Stimulated activated CD8-positive, alpha-beta memory T cell treated with anti-CD3 and anti-CD28 coated beads, Interleukin-4, amount 100 ng/mL, for 4 hours (primary cell): ENCODE data around the gene KIFC3.
"Not testable (repeated sequence)": the region's sequence is repeated elsewhere in the genome, so short reads cannot be mapped to it uniquely, and the experiment has no call there.

Experiments
- DNase-seq, 2 donors: peaks; one replicate each; pipeline ENCODE4 v3.0.0-alpha.2; 2020; ENCODE audit warnings: low read depth in 2 of 2, low spot score in 1 of 2

KIFC3 gene

DNA sequence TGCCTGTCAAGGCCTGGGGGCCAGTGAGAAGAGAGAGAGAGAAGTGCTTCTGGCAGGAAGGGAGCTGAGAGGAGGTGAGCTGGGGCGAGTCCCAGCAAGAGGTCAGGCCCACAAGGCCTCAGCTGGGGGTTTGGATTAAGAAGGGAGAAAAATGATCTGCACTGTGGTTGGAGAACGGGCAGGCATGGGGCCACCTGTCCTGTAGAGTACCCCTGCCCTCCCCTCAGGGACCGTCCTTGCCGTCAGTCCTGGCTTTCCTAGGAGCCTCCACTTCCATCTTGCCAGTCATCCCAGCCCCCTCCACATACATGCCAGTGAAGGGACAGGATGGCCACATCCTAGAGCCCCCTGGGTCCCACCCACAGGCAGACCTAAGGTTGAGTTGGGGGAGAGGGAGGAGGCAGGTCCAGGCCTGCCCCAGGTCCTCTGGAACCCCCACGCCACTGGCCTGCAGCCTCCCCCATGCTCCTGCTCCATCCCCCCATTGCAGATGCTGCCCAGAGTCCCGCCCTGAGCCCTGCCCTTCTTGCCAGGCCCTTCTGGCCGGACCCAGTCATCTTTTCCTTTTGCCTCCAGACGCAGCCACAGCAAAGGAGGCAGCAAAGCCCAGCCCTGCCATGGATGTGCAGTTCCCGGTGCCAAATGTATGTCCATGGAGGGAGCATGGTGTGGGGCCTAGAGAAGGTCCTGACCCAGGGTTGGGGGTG is 47.8 kb downstream of the KIFC3 start:
- DNase-seq = no peak

DNA sequence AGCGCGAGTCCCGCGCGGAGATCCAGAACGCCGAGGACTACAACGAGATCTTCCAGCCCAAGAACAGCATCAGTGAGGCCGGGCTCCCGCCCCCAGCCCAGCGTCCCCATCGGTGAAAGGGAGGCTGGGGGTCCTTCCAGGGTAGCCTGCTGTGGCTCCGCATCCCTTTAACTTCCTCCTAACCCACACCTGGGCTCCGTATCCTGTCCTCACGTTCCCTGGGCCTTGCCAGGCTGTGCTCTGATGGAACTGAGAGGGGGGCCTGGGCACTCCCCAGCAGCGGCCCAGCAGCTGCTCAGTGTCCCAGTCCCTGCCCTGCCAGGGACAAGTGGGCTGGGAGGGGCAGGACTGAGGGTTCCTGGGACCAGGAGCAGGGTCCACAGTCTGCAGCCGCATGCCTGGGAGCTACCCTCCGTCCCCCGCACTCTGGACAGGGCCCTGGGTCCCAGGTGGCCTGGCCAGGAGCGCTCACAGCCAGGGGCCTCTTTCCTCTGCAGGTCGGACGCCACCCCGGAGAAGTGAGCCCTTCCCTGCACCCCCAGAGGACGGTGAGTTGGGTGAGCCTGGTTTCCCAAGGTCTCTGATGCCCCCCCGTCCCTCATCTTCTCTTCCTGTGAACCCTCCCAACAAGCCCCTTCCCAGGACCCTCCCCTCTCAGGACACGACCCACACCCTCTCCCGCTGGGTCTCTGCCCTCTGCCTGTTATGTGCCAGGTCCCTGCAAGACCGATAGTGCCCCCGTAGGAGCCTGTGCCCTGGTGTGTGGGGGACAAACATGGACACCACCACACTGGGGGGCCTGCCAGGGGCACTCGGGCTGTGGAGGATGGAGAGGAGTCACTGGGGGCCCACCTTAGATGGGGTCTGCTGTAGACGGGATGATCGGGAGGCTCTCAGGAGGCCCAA is 48.6 kb downstream of the KIFC3 start:
- DNase-seq = no peak

DNA sequence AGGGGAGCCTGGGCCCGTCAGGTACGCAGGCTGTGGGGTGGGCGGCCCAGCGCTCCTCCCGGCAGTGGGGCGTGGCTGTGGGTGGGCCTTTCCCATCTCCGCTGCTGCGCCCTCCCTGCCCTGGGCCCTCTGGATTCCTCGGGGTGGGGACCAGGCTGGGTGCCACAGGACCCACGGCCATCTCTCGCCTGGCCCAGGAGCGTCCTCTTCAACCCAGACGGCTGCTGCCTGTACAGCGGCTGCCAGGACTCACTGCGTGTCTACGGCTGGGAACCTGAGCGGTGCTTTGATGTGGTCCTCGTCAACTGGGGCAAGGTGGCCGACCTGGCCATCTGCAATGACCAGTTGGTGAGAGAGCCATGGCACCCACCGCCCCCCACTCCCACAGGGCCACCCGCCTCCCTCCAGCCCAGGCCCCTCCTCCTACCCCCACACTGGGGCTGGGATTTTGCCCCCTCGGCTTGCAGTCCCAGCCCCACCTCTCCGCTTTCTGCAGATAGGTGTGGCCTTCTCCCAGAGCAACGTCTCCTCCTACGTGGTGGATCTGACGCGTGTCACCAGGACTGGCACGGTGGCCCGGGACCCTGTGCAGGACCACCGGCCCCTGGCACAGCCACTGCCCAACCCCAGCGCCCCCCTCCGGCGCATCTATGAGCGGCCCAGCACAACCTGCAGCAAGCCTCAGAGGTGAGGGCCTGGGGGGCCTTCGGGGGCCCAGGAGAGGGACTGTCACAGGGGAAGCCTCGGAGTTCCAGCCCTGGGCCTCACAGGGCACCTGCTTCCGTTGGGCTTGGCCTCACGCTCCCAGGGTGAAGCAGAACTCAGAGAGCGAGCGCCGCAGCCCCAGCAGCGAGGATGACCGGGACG is 49.5 kb downstream of the KIFC3 start:
- no peak for DNase-seq

DNA sequence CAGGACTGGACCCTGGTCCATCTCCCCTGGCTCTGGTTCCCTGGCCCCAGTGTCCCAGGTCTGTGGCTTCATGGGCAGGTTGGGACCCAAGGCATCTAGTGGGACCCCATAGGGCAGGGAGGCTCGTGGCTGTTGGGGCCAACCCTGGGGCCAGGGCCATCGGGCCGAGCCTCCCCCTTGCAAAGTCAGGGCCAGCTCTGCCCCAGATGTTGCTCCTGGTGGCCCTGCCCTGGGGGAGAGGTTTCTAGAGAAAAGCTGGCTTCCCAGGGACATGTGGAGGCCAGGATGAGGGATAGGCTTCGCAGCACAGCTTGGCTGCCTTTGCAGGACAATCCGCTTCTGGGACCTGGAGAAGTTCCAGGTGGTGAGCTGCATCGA is 50.1 kb downstream of the KIFC3 start:
- DNase-seq = no peak

DNA sequence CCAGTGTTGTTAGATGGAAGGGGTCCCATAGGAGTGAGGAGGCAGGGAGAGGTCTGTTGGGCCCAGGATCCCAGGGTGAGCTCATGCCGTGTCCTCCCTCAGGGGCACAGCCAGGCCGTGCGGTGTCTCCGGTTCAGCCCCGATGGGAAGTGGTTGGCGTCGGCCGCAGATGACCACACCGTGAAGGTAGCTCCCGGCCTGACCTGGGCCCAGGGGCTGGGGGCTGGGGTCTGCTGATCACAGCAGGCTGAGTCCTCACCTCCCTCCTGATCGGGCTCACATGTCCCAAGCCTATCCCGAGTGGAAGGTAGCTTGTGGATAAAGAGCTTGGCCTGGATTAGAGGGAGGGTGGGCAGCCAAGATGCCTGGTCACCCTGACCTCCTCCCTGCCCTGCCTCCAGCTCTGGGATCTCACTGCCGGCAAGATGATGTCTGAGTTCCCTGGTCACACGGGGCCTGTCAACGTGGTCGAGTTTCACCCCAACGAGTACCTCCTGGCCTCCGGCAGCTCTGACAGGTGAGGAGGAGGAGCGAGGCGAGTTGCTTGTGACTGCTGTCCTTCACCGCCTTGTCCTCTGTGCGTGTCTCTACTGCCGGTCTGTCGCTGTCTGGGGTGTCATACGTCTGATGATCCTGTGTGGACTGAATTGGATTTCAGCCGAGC is 50.6 kb downstream of the KIFC3 start:
- DNase-seq = no peak

DNA sequence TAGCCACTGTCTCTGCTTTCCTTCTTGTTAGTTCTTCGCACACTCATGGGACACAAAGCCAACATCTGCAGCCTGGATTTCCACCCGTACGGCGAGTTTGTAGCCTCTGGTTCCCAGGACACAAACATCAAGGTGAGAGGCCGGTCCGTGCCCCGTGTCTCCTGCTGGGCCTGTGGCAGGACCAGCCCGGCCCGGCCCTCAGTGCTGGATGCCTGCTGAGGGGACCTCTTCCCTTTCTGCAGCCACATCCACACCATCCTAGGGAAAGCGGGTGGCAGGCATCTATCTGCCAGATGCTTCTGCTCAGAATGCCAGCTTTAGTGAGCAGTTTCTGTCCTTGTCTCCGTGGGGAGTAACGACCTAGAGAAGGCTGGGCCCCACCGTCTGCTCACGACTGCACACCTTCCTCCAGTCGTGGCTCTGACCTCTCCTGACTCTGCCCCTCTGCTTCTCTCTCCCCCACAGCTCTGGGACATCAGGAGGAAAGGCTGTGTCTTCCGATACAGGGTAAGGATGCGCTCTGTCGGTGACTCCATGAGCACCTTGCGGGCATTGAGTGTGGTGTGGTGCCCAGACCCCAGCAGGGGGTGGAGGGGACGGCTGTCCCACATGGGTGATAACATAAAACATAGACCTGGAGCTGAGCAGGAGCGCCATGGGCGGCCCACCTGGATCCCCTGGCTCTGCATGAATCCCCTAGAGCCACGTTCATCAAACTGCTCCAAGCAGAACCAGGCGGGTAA is 51.3 kb downstream of the KIFC3 start:
- no peak for DNase-seq

DNA sequence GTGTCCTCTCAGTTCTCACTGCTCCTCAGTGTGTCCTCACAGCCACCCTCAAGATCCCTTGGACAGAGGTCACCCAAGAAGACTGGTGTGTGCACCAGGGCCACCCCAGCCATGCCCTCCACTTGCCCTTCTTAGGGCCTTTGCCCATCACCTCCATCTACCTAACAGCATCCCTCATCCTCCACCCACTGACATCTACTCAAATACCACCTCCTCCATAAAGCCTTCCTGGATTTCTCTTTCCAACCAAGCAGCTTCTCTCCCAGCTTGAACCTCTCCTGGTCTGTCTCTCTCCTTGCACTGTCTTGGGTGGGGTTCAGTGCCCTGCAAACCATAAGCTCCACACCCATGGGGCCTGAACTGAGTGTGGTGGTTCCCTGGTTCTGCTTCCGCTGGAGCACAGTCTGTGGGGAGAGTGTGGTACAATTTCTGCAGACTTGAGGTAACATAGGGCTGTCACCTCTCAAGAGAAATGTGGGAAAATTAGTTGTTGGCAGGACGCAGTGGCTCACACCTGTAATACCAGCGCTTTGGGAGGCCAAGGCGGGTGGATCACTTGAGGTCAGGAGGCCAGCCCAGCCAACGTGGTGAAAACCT is 52.3 kb downstream of the KIFC3 start:
- no peak for DNase-seq

DNA sequence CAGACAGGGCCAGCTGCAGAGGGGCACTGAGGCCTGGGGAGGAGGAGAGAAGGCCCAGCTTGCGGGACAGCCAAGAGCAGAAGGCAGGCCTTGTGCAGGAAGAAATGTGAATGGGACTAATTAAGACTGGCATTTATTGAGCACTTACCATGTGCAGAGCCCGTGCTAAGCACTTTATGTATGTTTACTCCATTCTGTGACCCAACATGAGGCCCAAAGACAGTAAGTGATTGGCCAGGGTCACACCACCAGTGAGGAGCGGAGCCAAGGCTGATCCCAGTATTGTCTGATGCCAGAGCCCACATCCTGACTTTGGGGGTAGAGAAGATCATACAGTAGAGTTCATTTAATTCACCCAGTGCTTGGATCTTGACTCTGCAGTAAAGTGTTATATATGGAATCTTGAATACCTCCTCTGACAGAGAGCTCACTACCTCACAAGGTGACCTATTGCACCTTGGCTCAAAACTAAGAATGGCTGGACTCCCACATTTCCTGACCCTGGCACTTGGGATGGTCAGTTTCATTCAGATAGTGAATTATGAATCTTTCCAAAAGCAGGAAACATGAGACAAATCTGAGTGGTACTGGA is 53.1 kb downstream of the KIFC3 start:
- no peak for DNase-seq

DNA sequence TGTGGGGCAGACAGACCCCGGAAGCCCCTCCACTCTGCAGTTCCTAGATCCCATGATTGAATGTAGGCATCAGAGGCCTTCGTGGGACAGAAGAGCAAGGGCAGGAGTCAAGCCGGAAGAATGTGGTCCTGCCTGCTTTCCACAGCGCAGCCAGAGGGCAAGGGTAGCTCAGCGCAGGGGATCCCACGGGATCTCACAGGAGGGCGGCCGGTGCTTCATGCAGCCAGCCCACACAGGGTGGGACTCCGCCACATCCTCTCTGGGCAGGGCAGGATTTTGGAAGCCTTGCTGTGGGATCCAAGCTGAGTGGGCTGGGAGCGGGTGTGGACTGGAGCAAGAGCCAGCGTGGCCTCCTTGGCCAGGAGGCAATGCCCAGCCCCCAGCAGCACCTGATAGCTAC is 53.7 kb downstream of the KIFC3 start:
- no peak for DNase-seq

DNA sequence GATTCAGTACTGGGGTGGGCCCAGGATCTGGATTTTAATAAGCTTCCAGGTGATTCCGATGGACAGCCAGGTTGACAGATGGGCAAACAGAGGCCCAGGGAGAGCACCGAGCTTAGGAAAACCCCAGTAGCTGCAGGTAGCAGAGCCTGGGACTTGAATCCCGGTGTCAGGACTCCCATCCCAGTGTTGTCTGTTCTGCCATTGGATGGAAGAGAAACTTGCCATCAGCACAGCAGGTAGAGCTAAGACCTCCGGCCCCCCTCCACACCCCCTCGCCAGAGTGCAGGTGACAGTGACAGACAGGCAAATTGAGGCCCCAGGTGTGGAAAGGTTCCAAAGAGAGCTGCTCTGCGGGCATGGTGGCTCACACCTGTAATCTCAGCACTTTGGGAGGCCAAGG is 54.3 kb downstream of the KIFC3 start:
- no peak for DNase-seq

DNA sequence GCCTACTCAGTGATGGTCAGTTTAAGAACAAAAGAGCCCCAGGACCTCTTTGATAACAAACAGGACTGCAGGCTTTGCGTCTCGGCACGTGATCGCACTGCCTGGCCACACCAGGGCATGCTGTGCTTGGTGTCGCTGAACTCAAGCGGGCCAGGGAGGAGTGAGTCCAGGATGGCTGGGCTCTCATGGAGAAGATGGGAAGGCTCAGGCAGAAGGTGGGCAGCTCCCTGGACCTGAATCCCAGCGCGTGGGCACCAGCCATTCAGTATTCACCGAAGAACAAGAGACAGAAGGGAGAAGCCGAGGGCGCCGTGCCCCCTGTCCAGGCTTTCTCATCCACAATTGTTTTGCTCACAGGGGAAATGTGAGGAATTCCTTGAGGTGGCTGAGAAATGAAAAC is 54.8 kb downstream of the KIFC3 start:
- DNase-seq = no peak

DNA sequence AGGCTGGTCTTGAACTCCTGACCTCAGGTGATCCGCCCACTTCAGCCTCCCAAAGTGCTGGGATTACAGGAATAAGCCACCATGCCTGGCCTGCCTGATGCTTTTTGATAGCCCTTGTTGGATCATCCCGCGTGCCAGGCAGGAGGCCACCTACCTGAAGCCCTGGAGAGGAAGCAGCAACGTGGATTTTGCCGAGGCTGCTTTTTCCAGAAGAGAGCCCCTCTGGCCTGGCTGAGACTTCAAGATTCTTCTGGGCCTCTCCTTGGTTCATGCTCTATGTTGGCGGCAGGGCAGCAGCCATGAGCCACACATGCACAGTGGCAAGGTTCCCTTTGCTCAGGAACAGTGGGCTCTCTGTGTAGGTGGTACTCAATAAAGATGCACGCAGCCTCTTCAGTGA is 55.2 kb downstream of the KIFC3 start:
- no peak for DNase-seq

DNA sequence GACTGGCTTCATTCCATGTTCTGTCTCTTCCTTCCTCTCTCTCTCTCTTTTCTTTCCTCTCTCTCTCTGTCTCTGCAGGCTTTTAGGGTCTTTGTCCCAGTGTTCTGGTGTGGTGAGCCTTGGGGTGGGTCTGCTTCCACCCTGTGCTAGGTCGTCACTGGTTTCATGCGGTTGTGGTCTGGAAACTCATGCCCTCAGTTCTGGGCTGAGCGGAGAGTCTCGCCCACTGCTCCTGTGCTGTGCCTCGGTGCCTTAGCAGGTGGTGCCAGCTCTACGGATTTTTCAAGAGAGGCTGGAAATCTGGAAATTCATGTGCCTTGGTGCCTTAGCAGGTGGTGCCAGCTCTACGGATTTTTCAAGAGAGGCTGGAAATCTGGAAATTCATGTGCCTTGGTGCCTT is 56.0 kb downstream of the KIFC3 start:
- DNase-seq = not testable (repeated sequence)

DNA sequence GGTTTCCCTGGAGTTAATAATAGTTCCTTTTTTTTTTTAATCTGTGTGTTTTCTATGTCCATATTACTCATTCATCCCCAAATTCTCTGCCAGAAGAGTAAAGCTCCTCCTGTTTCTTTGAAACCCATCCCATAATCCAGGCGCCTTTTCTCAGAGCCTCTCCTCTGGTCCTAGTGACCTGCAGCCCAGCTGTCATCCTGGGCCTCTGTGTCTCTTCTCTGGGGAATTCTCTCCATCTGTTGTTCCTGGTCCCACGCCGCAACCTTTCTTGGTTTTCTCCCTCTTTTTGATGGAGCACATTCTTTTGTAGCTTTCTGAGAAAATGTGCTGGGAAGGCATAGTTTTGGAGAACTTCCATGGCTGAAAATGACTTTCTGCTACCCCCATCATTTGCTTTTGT is 56.5 kb downstream of the KIFC3 start:
- no peak for DNase-seq

DNA sequence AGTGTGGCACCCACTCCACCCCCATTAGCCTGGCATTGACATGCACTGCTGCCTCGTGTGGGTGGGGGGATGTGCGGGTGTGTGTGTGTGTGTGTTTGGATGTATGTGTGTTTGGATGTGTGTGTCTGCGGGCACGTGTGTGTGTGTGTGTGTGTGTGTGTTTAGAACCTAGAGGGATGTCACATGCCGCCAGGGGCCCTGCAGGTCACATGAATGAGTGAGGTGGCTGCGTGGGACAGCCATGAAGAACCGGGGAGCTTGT is 57.7 kb downstream of the KIFC3 start:
- DNase-seq = no peak

DNA sequence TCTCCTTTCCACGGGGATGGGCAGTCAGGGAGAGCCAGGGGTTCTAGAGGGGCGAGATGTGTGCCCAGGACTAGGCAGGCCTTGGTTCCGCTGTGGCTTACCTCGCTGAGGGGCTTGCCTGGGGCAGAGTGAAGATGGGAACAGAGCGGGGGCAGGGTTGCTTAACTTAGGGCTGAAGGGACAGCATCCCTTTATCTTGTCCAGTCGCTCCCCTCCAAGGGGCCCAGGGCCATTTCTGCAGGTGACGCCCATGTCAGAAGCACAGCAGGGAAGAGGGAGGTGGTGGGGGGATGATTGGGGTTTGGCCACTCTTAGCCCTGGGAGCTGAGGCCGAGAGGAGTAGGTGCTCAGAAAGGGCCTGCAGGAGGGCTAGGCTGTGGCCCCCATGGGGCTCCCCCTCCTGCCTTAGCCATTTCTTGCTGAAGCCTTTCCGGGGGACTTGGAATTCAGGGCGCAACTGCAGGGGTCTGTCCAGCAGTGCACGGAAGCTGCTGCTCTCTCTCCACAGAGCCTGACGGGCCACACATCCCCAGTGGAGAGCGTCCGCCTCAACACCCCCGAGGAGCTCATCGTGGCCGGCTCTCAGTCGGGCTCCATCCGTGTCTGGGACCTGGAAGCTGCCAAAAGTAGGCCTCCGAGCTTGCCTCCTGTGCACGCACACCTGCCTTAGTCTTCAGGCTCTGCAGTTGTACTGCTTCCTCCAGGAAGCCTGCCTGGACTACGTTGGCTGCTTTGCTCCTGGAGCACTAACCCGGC is 58.2 kb downstream of the KIFC3 start:
- DNase-seq = no peak

DNA sequence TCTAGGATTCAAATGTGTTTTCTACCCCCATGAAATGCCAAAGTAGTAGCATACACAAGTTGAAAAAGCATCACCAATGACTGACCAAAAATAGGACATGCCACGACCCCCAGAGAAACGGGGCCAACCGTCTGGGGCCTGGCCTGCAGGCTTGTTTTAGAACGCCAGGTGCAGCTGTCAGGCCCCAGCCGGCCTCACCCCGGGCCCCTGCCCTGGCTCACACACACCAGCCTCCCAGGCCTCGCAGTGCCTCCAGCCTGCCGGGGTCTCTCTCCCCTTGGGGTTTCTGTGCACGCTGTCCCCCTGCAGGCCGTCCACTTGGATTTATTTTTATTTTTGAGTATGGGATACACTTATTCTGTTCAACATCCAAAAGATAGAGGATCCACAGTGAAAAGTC is 58.8 kb downstream of the KIFC3 start:
- DNase-seq = no peak

DNA sequence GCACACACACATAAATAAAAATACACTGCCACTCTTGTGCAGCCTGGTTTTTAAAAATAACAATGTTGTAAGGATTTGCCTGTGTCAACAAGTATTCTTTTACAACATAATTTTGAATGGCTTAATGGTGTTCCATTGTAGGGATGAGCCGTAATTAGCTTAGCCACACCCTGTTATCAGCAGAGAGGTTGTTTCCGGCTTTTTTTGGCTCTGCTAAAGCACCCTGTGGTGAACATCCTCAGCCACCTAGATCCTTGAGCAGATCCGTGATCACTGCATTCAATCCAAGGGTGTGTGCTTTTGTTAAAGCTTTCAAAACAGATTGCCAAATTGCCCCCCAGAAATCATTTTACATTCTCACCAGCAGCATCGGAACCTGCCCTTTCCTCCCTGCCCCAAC is 59.7 kb downstream of the KIFC3 start:
- DNase-seq = no peak

DNA sequence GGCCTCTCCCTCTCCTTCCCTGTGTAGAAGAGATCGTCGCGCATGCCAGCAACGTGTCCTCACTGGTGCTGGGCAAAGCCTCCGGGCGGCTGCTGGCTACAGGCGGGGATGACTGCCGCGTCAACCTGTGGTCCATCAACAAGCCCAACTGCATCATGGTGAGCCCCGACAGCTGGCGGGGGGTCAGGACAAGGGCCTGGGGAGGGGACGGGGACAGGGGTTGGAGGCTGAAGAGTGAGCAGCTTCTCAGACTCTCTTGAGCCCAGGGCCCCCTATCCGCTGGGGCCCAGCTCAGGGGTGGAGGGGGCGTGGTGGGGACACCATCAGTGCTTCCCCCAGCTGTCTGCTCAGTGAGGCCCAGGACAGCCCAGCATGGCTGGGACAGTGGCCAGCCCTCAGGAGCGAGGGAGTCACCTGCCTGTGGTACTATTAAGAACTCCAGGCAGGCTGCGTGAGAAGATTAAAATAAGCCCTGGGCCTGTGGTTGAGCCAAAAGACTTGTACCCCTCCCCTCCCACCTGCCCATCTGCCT is 60.6 kb downstream of the KIFC3 start:
- DNase-seq = no peak
